ENCODE measurements around the gene RNASE12. TPM values are rescaled to one million over a fixed set of nuclear protein-coding genes. Genes with fewer than 3 reads are reported as not detected.

Gene RNASE12
- total and polyA plus RNA-seq, 9 of the 15 experiments (the other 6 are each of a cell fraction or from before 2014, with no cell fraction given), result 0.24 TPM; not detected in 8

DNA sequence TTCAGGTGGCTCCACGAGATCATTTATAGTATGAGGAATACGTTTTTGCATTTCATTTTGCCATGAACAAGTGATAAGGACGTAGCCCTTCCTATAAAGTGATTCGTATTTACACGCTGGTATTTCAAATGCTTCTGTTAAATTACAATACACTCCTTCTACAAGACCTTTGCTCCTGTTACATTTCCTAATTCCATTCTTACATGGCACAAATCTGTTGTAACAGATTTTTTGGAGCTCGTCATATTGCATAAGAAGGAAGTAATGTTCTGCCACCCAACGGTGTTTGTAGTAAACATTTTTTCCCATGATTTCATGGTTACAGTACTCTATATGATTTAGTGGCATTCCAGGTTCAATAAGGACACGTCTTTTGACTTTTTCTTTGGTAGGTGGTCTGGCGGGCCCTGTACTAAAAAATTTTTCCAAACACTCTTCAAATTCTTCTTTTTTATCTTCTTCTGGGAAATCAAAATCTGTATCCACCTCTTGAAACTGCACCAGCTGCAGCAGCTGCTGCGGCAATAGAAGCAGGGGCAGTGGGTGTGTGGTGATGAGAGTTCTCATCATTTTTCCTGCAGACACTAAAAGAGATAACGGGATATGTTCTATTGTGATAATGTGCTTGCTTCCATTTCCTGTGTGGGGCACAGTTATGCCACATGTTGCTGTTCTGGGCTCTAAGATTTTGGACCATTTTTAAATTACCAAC, 34.5 kb downstream of the RNASE12 start (continued):
- TF ChIP-seq, protein P1, sequence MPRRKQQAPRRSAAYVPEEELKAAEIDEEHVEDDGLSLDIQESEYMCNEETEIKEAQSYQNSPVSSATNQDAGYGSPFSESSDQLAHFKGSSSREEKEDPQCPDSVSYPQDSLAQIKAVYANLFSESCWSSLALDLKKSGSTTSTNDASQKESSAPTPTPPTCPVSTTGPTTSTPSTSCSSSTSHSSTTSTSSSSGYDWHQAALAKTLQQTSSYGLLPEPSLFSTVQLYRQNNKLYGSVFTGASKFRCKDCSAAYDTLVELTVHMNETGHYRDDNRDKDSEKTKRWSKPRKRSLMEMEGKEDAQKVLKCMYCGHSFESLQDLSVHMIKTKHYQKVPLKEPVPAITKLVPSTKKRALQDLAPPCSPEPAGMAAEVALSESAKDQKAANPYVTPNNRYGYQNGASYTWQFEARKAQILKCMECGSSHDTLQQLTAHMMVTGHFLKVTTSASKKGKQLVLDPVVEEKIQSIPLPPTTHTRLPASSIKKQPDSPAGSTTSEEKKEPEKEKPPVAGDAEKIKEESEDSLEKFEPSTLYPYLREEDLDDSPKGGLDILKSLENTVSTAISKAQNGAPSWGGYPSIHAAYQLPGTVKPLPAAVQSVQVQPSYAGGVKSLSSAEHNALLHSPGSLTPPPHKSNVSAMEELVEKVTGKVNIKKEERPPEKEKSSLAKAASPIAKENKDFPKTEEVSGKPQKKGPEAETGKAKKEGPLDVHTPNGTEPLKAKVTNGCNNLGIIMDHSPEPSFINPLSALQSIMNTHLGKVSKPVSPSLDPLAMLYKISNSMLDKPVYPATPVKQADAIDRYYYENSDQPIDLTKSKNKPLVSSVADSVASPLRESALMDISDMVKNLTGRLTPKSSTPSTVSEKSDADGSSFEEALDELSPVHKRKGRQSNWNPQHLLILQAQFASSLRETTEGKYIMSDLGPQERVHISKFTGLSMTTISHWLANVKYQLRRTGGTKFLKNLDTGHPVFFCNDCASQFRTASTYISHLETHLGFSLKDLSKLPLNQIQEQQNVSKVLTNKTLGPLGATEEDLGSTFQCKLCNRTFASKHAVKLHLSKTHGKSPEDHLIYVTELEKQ (CRISPR knock-in tag; IDR thresholded peaks at IDR 0.05), result no peak
- TF ChIP-seq ZNF324 (CRISPR knock-in tag; IDR thresholded peaks at IDR 0.05) (no peak), HDAC1 (IDR thresholded peaks at IDR 0.05) (no peak), CBFA2T2 (conservative IDR thresholded peaks at IDR 0.05) (peak; percentile 75), TEAD4 (IDR thresholded peaks at IDR 0.05; ENCODE audit: low read length) (peak; percentile 72), TEAD4 (CRISPR knock-in tag; IDR thresholded peaks at IDR 0.05; ENCODE audit: borderline replicate concordance) (no peak), NBN (IDR thresholded peaks at IDR 0.05; ENCODE audit: low read depth) (no peak), TFAM (CRISPR knock-in tag; conservative IDR thresholded peaks at IDR 0.05) (no peak), PPARD (CRISPR knock-in tag; IDR thresholded peaks at IDR 0.05) (no peak), HSF4 (CRISPR knock-in tag; IDR thresholded peaks at IDR 0.05; ENCODE audit: borderline replicate concordance) (no peak), EP300 (IDR thresholded peaks at IDR 0.05; ENCODE audit: low read length) (peak; percentile 43; the same call in 1 of the 2 replicates), ZNF551 (CRISPR knock-in tag; IDR thresholded peaks at IDR 0.05) (no peak), ZNF431 (CRISPR knock-in tag; IDR thresholded peaks at IDR 0.05) (no peak), HDAC8 (tag; IDR thresholded peaks at IDR 0.05) (no peak), U2AF1 (optimal IDR thresholded peaks at IDR 0.05; ENCODE audit: low read depth, low read length) (no peak), NFE2 (IDR thresholded peaks at IDR 0.05; ENCODE audit: low read depth) (no peak), ETV5 (CRISPR knock-in tag; IDR thresholded peaks at IDR 0.05; ENCODE audit: low read depth) (no peak), ARID1B (IDR thresholded peaks at IDR 0.05) (peak; percentile 71), PURB (CRISPR knock-in tag; IDR thresholded peaks at IDR 0.05; ENCODE audit: low read depth) (no peak), BMI1 (IDR thresholded peaks at IDR 0.05; ENCODE audit: low read length) (no peak), RB1 (IDR thresholded peaks at IDR 0.05; ENCODE audit: low read depth) (no peak)
- TF ChIP-seq, protein P2, sequence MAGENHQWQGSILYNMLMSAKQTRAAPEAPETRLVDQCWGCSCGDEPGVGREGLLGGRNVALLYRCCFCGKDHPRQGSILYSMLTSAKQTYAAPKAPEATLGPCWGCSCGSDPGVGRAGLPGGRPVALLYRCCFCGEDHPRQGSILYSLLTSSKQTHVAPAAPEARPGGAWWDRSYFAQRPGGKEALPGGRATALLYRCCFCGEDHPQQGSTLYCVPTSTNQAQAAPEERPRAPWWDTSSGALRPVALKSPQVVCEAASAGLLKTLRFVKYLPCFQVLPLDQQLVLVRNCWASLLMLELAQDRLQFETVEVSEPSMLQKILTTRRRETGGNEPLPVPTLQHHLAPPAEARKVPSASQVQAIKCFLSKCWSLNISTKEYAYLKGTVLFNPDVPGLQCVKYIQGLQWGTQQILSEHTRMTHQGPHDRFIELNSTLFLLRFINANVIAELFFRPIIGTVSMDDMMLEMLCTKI (IDR thresholded peaks at IDR 0.05; ENCODE audit: partially characterized antibody), result no peak

Data from K562 (cell line).